CD8-positive, alpha-beta memory T cell (primary cell): Measurements from ENCODE around the gene OR9Q1. TPM values are rescaled to one million over a fixed set of nuclear protein-coding genes. Genes with fewer than 3 reads are reported as not detected.

Experiments used
- CTCF ChIA-PET: fragments of 350-600 bp; sonication (Branson Sonifier 250); formaldehyde crosslinking; loops from one replicate; lab custom pipeline; 2021; ENCODE audit warnings: antibody characterized with exemption; lab: Charles Lee
- POLR2A ChIA-PET: fragments of 350-600 bp; sonication (Branson Sonifier 250); formaldehyde crosslinking; loops from one replicate; lab custom pipeline; 2021; ENCODE audit warnings: antibody characterized with exemption; lab: Charles Lee
- DNase-seq, 5 donors: peaks; one replicate each; pipeline versions ENCODE4 v3.0.0 to v3.0.0-alpha.2; 2020 to 2022; ENCODE audit warnings: mixed read lengths in 1 of 5
- H3K27ac ChIP-seq: one replicate; pipeline ENCODE4 v1.7.0; 2013; ENCODE audit warnings: low read depth, mild to moderate bottlenecking, low read length, moderate library complexity
- H3K27me3 ChIP-seq: 2 replicates; pipeline ENCODE4 v1.7.0; 2013; ENCODE audit warnings: low read length, mild to moderate bottlenecking; ENCODE audit not compliant: insufficient read depth, poor library complexity, severe bottlenecking
- H3K36me3 ChIP-seq: 2 replicates; pipeline ENCODE4 v1.7.0; 2013; ENCODE audit warnings: mild to moderate bottlenecking, low read length, moderate library complexity; ENCODE audit not compliant: insufficient read depth
- H3K4me1 ChIP-seq: 2 replicates; pipeline ENCODE4 v1.7.0; 2013; ENCODE audit warnings: mild to moderate bottlenecking, low read length, moderate library complexity; ENCODE audit not compliant: insufficient read depth
- H3K4me3 ChIP-seq: 2 replicates; pipeline ENCODE4 v1.7.0; 2013; ENCODE audit warnings: mild to moderate bottlenecking, low read length
- H3K9me3 ChIP-seq: 2 replicates; pipeline ENCODE4 v1.7.0; 2013; ENCODE audit warnings: mild to moderate bottlenecking, low read length
- H3K27ac Mint-ChIP-seq, 8 donors: one replicate each; pipeline ENCODE4 v1.8.0; 2020 to 2021; ENCODE audit warnings: mixed read lengths in 8 of 8, mild to moderate bottlenecking in 6 of 8, inconsistent platforms in 3 of 8, moderate library complexity in 3 of 8
- H3K27me3 Mint-ChIP-seq, 2 donors: one replicate each; pipeline ENCODE4 v1.8.0; 2020 to 2021; ENCODE audit warnings: mixed read lengths in 2 of 2, mild to moderate bottlenecking in 1 of 2, moderate library complexity in 1 of 2
- H3K36me3 Mint-ChIP-seq, 3 donors: one replicate each; pipeline ENCODE4 v1.8.0; 2020 to 2021; ENCODE audit warnings: mixed read lengths in 3 of 3, inconsistent platforms in 1 of 3, mild to moderate bottlenecking in 1 of 3
- H3K4me1 Mint-ChIP-seq, 3 donors: one replicate each; pipeline ENCODE4 v1.8.0; 2020 to 2021; ENCODE audit warnings: mixed read lengths in 3 of 3, inconsistent platforms in 1 of 3, mild to moderate bottlenecking in 1 of 3
- H3K4me3 Mint-ChIP-seq, 7 donors: one replicate each; pipeline ENCODE4 v1.8.0; 2020 to 2021; ENCODE audit warnings: mixed read lengths in 7 of 7, mild to moderate bottlenecking in 6 of 7, moderate library complexity in 4 of 7, inconsistent platforms in 2 of 7
- H3K9me3 Mint-ChIP-seq, 5 donors: one replicate each; pipeline ENCODE4 v1.8.0; 2020 to 2022; ENCODE audit warnings: mixed read lengths in 5 of 5, mild to moderate bottlenecking in 3 of 5, moderate library complexity in 2 of 5, inconsistent platforms in 1 of 5
- polyA plus RNA-seq: library from polyadenylated mRNA; unstranded; fragments of 300-500 nt; fragmentation: Illumina TruSeq; gene quantifications from one replicate; pipeline ENCODE4 v1.2.3, GENCODE V29; 2021
- total RNA-seq, 2 experiments: library from RNA; stranded (reverse); gene quantifications; one replicate each; pipeline ENCODE4 v1.2.3, GENCODE V29; 2021

The OR9Q1 gene
- total and polyA plus RNA-seq, 3 experiments from 2014 or later = not detected

GRCh38 chr11:58227956-58228615 is 204.4 kb downstream of the OR9Q1 start:
- H3K4me1 ChIP-seq = no peaks in the 10 kb centered on the region
- H3K9me3 Mint-ChIP-seq = peaks cover 0 to 4% (median 0%) of the 10 kb centered on the region in 5 donors

More at GRCh38 chr11:58227956-58228615, 204.4 kb downstream of the OR9Q1 start:
- POLR2A ChIA-PET = no interaction called here
- Histone ChIP-seq H3K9me3 (no peaks in the 10 kb centered on the region), H3K4me3 (no peak overlapping the region), H3K36me3 (no peaks in the 10 kb centered on the region), H3K27me3 (no peaks in the 10 kb centered on the region), H3K27ac (no peak overlapping the region)
- no peak for DNase-seq
- H3K4me1 Mint-ChIP-seq = no peaks in the 10 kb centered on the region
- peaks cover 10 to 24% of the 10 kb centered on the region in 2 donors for H3K27me3 Mint-ChIP-seq
- H3K27ac Mint-ChIP-seq = no peak overlapping the region
- CTCF ChIA-PET = no interaction called here
- no peaks in the 10 kb centered on the region for H3K36me3 Mint-ChIP-seq
- H3K4me3 Mint-ChIP-seq = peak overlapping the region in 1 of 7 donors; percentile 27

Other genes with a start within 250 kb of the OR9Q1 start
- not detected for gene OR6Q1, start 7.1 kb downstream of the OR9Q1 start, total RNA-seq
- gene OR6Q1, start 7.1 kb downstream of the OR9Q1 start, polyA plus RNA-seq = not detected
- gene OR9I1, start 101.6 kb downstream of the OR9Q1 start, total RNA-seq = not detected
- gene OR9I1, start 101.6 kb downstream of the OR9Q1 start, polyA plus RNA-seq = not detected
- not detected for gene OR9Q2, start 165.2 kb downstream of the OR9Q1 start, total RNA-seq
- gene OR9Q2, start 165.2 kb downstream of the OR9Q1 start, polyA plus RNA-seq = not detected
- gene OR1S2, start 180.3 kb downstream of the OR9Q1 start, total RNA-seq = not detected
- gene OR1S2, start 180.3 kb downstream of the OR9Q1 start, polyA plus RNA-seq = not detected
- gene OR1S1, start 188.8 kb downstream of the OR9Q1 start, total RNA-seq = not detected
- gene OR1S1, start 188.8 kb downstream of the OR9Q1 start, polyA plus RNA-seq = not detected
- gene OR10Q1, start 205.0 kb downstream of the OR9Q1 start, total RNA-seq = not detected
- not detected for gene OR10Q1, start 205.0 kb downstream of the OR9Q1 start, polyA plus RNA-seq
- not detected for gene OR10W1, start 244.4 kb downstream of the OR9Q1 start, total RNA-seq
- not detected for gene OR10W1, start 244.4 kb downstream of the OR9Q1 start, polyA plus RNA-seq